ENCODE data around the gene RPS6KA3. TPM values are rescaled to one million over a fixed set of nuclear protein-coding genes. Genes with fewer than 3 reads are reported as not detected.
A peak's percentile ranks its signal among the peaks of the same experiment; 100 is the strongest.

Gene RPS6KA3
- total RNA-seq, 1 donor from 2014 or later = 50.9 TPM

GRCh38 chrX:20267607-20267930 is 860 bp upstream of the RPS6KA3 start:
- Mint-ChIP-seq H3K36me3 (ENCODE audit: low read depth, unreplicated experiment) (no peaks in the 10 kb centered on the region), H3K27me3 (ENCODE audit: unreplicated experiment) (peaks cover 8% of the 10 kb centered on the region), H3K27ac (ENCODE audit: unreplicated experiment) (no peak overlapping the region), H3K4me3 (ENCODE audit: unreplicated experiment) (peak overlapping the region; percentile 89), H3K4me1 (ENCODE audit: unreplicated experiment) (peaks cover 9% of the 10 kb centered on the region), H3K9me3 (ENCODE audit: unreplicated experiment) (no peaks in the 10 kb centered on the region)
- TF ChIP-seq CTCF (IDR thresholded peaks at IDR 0.05; ENCODE audit: unreplicated experiment) = no peak
- no peak for DNase-seq (ENCODE audit: low spot score)

GRCh38 chrX:20265726-20266681 is 705 bp downstream of the RPS6KA3 start:
- H3K4me3 Mint-ChIP-seq (ENCODE audit: unreplicated experiment) = peak overlapping the region; percentile 98
- no peak for TF ChIP-seq CTCF (IDR thresholded peaks at IDR 0.05; ENCODE audit: unreplicated experiment)
- peak; percentile 4 for DNase-seq (ENCODE audit: low spot score)
- peak overlapping the region; percentile 86 for H3K27ac Mint-ChIP-seq (ENCODE audit: unreplicated experiment)
- H3K4me1 Mint-ChIP-seq (ENCODE audit: unreplicated experiment) = peaks cover 9% of the 10 kb centered on the region
- no peaks in the 10 kb centered on the region for H3K9me3 Mint-ChIP-seq (ENCODE audit: unreplicated experiment)
- peaks cover 8% of the 10 kb centered on the region for H3K27me3 Mint-ChIP-seq (ENCODE audit: unreplicated experiment)
- H3K36me3 Mint-ChIP-seq (ENCODE audit: low read depth, unreplicated experiment) = no peaks in the 10 kb centered on the region

- no peak for TF ChIP-seq CTCF (IDR thresholded peaks at IDR 0.05; ENCODE audit: unreplicated experiment)
- H3K36me3 Mint-ChIP-seq (ENCODE audit: low read depth, unreplicated experiment) = no peaks in the 10 kb centered on the region
- DNase-seq (ENCODE audit: low spot score) = peak; percentile 16
- no peaks in the 10 kb centered on the region for H3K9me3 Mint-ChIP-seq (ENCODE audit: unreplicated experiment)
- peaks cover 8% of the 10 kb centered on the region for H3K27me3 Mint-ChIP-seq (ENCODE audit: unreplicated experiment)
- peak overlapping the region; percentile 86 for H3K27ac Mint-ChIP-seq (ENCODE audit: unreplicated experiment)
- H3K4me1 Mint-ChIP-seq (ENCODE audit: unreplicated experiment) = peaks cover 11% of the 10 kb centered on the region
- H3K4me3 Mint-ChIP-seq (ENCODE audit: unreplicated experiment) = peak overlapping the region; percentile 98
Observed at GRCh38 chrX:20265221-20265725, 1.4 kb downstream of the RPS6KA3 start.

GRCh38 chrX:20263474-20263873 is 3.2 kb downstream of the RPS6KA3 start:
- Mint-ChIP-seq H3K4me3 (ENCODE audit: unreplicated experiment) (no peak overlapping the region), H3K4me1 (ENCODE audit: unreplicated experiment) (peaks cover 11% of the 10 kb centered on the region), H3K27ac (ENCODE audit: unreplicated experiment) (no peak overlapping the region), H3K9me3 (ENCODE audit: unreplicated experiment) (no peaks in the 10 kb centered on the region), H3K36me3 (ENCODE audit: low read depth, unreplicated experiment) (no peaks in the 10 kb centered on the region), H3K27me3 (ENCODE audit: unreplicated experiment) (peaks cover 8% of the 10 kb centered on the region)
- no peak for DNase-seq (ENCODE audit: low spot score)
- no peak for TF ChIP-seq CTCF (IDR thresholded peaks at IDR 0.05; ENCODE audit: unreplicated experiment)

- no peak for TF ChIP-seq CTCF (IDR thresholded peaks at IDR 0.05; ENCODE audit: unreplicated experiment)
- H3K9me3 Mint-ChIP-seq (ENCODE audit: unreplicated experiment) = no peaks in the 10 kb centered on the region
- no peak overlapping the region for H3K27ac Mint-ChIP-seq (ENCODE audit: unreplicated experiment)
- no peaks in the 10 kb centered on the region for H3K36me3 Mint-ChIP-seq (ENCODE audit: low read depth, unreplicated experiment)
- H3K27me3 Mint-ChIP-seq (ENCODE audit: unreplicated experiment) = peaks cover 6% of the 10 kb centered on the region
- DNase-seq (ENCODE audit: low spot score) = no peak
- H3K4me1 Mint-ChIP-seq (ENCODE audit: unreplicated experiment) = peaks cover 11% of the 10 kb centered on the region
- H3K4me3 Mint-ChIP-seq (ENCODE audit: unreplicated experiment) = no peak overlapping the region
Observed at GRCh38 chrX:20260885-20261284, 5.8 kb downstream of the RPS6KA3 start.
